Measurements from ENCODE around the gene ARHGAP27.
"Not testable (repeated sequence)": the region's sequence is repeated elsewhere in the genome, so short reads cannot be mapped to it uniquely, and the experiment has no call there.

- TF ChIP-seq POLR2A (IDR thresholded peaks at IDR 0.05; ENCODE audit: low read length); GATA1 (IDR thresholded peaks at IDR 0.05; ENCODE audit: low read depth, low read length): not testable (repeated sequence)
Measured at GRCh38 chr17:45461524-45462327, 29.1 kb upstream of the ARHGAP27 start.
